ENCODE measurements around the gene PPP1R14D. TPM values are rescaled to one million over a fixed set of nuclear protein-coding genes. Genes with fewer than 3 reads are reported as not detected.

PPP1R14D gene
- total and polyA plus RNA-seq, 4 donors: 22.3 TPM; not detected in 3

DNA sequence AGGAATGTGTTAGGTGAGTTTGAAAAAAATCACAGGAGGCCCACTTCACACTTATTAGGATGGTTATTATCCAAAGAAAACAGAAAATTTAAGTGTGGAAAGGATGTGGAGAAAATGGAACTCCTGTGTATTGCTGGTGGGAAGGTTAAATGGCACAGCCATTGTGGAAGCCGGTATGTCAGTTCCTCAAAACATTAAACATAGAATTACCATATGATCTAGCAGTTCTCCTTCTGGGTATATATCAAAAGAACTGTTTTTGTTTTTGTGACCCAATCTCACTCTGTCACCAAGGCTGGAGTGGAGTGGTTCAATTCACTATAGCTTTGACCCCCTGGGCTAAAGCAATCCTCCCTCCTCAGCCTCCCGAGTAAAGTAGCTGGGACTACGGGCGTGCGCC is 32.0 kb downstream of the PPP1R14D start:
- WGBS, 2 donors: 96 to 98% methylated on average over 5 of the region's 5 CpGs
- H3K36me3 ChIP-seq (ENCODE audit: control insufficient read depth in 1 of 2, insufficient read depth in 2 of 2, low read length in 1 of 2): no peaks in the 10 kb centered on the region
- no peak overlapping the region for H3K27ac ChIP-seq (ENCODE audit: low read depth in 1 of 2, low read length in 2 of 2)
- intact Hi-C loops (cut with DNase I): no loop called here
- DNase-seq: peak in 1 of 2 donors; percentile 27
- no peaks in the 10 kb centered on the region for H3K4me1 ChIP-seq (ENCODE audit: control insufficient read depth in 1 of 2, insufficient read depth in 2 of 2, low read length in 2 of 2)
- H3K9me3 ChIP-seq (ENCODE audit: control insufficient read depth, low read length): no peaks in the 10 kb centered on the region
- ATAC-seq (ENCODE audit: low FRiP score): no peak
- H3K27me3 ChIP-seq (ENCODE audit: control insufficient read depth in 1 of 2, insufficient read depth in 2 of 2, low read length in 1 of 2): no peaks in the 10 kb centered on the region
- no peak overlapping the region for H3K4me3 ChIP-seq (ENCODE audit: low read length in 2 of 2)

DNA sequence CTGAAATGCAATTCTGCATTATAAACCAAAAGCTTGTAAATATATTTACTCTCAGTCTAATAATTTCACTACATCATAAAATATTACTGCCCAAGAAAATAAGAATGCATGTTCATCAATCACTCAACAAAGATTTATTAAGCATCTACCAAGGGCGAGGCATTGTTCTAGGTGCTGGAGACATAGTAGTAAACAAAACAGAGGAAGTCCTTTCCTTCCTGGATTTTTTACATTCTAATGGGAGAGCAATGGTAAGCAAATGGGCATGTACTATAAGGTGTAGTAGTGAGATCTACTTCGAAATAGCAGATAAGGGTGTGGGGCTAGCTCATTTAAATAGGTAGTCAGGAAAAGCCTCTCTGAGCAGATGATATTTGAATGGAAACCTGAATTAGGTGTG is 32.5 kb downstream of the PPP1R14D start:
- H3K4me3 ChIP-seq (ENCODE audit: low read length in 2 of 2): no peak overlapping the region
- no peak for ATAC-seq (ENCODE audit: low FRiP score)
- no peaks in the 10 kb centered on the region for H3K9me3 ChIP-seq (ENCODE audit: control insufficient read depth, low read length)
- H3K4me1 ChIP-seq (ENCODE audit: control insufficient read depth in 1 of 2, insufficient read depth in 2 of 2, low read length in 2 of 2): no peaks in the 10 kb centered on the region
- no peak for DNase-seq
- intact Hi-C loops (cut with DNase I): no loop called here
- no peaks in the 10 kb centered on the region for H3K36me3 ChIP-seq (ENCODE audit: control insufficient read depth in 1 of 2, insufficient read depth in 2 of 2, low read length in 1 of 2)
- H3K27me3 ChIP-seq (ENCODE audit: control insufficient read depth in 1 of 2, insufficient read depth in 2 of 2, low read length in 1 of 2): no peaks in the 10 kb centered on the region
- WGBS, 2 donors: 88 to 89% methylated on average over 2 of the region's 2 CpGs
- H3K27ac ChIP-seq (ENCODE audit: low read depth in 1 of 2, low read length in 2 of 2): no peak overlapping the region

DNA sequence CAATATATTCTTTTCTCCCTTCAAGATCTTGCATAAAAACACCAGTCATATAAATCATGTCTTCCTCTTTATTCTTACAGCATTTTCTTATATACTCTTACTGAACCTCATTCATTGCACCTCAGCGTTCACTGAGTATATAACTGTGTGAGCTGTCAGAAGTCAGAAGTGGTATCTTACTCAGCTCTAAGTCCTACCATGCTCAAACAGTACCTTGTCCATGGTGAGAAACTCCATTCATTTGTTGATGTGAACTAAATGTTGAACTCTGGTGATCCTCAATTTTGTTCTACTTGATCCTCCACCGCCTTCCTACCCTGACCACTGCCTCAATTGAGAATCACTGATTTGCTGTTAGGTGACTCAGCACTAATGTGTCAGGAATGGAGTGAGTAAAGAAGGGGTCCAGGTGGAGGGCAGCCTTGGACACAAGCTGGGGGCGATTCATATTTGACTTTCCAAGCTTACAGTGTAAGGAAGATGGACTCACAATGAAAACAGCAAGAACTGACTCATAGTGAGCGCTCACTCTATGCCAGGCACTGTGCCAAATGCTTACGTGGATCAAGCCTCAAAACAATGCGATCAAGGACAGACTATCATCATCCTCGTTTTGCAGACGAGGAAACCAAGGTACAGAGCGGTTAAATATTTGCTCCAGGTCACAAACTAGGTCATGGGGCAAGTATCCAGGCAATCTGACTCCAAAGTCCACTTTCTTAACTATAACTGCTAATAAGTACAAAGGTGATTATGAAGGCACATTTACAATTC is 35.1 kb downstream of the PPP1R14D start:
- ATAC-seq (ENCODE audit: low FRiP score) (no peak), DNase-seq (peak; percentile 38 to 54)
- intact Hi-C loops (cut with DNase I): no loop called here
- WGBS, 2 donors: 81 to 83% methylated on average over 9 of the region's 9 CpGs
- no peaks in the 10 kb centered on the region for H3K36me3 ChIP-seq (ENCODE audit: control insufficient read depth in 1 of 2, insufficient read depth in 2 of 2, low read length in 1 of 2)
- no peak overlapping the region for H3K27ac ChIP-seq (ENCODE audit: low read depth in 1 of 2, low read length in 2 of 2)
- no peaks in the 10 kb centered on the region for H3K9me3 ChIP-seq (ENCODE audit: control insufficient read depth, low read length)
- no peak overlapping the region for H3K4me3 ChIP-seq (ENCODE audit: low read length in 2 of 2)
- H3K27me3 ChIP-seq (ENCODE audit: control insufficient read depth in 1 of 2, insufficient read depth in 2 of 2, low read length in 1 of 2): no peaks in the 10 kb centered on the region
- no peaks in the 10 kb centered on the region for H3K4me1 ChIP-seq (ENCODE audit: control insufficient read depth in 1 of 2, insufficient read depth in 2 of 2, low read length in 2 of 2)

DNA sequence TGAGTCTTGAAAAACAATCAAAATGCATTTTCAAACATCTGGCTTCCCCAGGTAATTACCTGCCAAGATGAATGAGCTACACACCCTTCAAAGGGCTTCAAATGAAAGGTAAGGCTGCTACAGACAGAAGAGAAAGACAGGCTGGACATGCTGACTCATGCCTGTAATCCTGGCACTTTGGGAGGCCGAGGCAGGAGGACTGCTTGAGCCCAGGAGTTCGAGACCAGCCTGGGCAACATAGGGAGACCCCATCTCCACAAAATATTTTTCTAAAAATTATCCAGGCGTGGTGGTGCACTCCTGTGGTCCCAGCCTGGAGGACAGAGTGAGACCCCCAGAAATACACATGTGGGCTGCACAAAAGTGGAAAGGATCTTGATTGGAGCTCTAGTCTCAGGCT is 36.1 kb downstream of the PPP1R14D start:
- Histone ChIP-seq H3K27ac (ENCODE audit: low read depth in 1 of 2, low read length in 2 of 2) (no peak overlapping the region), H3K27me3 (ENCODE audit: control insufficient read depth in 1 of 2, insufficient read depth in 2 of 2, low read length in 1 of 2) (no peaks in the 10 kb centered on the region), H3K36me3 (ENCODE audit: control insufficient read depth in 1 of 2, insufficient read depth in 2 of 2, low read length in 1 of 2) (no peaks in the 10 kb centered on the region), H3K4me3 (ENCODE audit: low read length in 2 of 2) (no peak overlapping the region), H3K9me3 (ENCODE audit: control insufficient read depth, low read length) (no peaks in the 10 kb centered on the region), H3K4me1 (ENCODE audit: control insufficient read depth in 1 of 2, insufficient read depth in 2 of 2, low read length in 2 of 2) (no peaks in the 10 kb centered on the region)
- intact Hi-C loops (cut with DNase I): no loop called here
- ATAC-seq (ENCODE audit: low FRiP score) (no peak), DNase-seq (peak in 1 of 2 donors; percentile 14)
- WGBS, 2 donors: 92 to 95% methylated on average over 3 of the region's 3 CpGs

DNA sequence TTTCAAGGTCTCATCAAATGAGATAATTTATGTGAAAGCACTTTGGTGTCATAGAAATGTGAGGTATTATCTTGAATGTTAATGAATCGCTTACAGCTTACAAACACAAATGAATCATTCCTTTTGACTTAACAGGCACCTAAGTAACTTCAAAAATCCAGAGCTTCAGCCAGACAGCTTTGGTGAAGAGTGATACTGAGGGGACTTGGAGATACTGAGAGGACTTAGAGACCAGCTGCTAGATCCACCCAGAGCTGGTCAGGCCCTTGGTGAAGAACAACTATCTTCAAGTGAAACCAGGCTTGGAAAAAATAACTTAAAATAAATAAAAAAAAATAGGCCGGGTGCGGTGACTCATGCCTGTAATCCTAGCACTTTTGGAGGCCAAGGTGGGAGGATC is 37.8 kb downstream of the PPP1R14D start:
- no peaks in the 10 kb centered on the region for H3K36me3 ChIP-seq (ENCODE audit: control insufficient read depth in 1 of 2, insufficient read depth in 2 of 2, low read length in 1 of 2)
- ATAC-seq (ENCODE audit: low FRiP score) (no peak), DNase-seq (peak; percentile 14 to 37)
- 53 to 57% methylated on average over 3 of the region's 3 CpGs for WGBS, 2 donors
- H3K4me1 ChIP-seq (ENCODE audit: control insufficient read depth in 1 of 2, insufficient read depth in 2 of 2, low read length in 2 of 2): no peaks in the 10 kb centered on the region
- intact Hi-C loops (cut with DNase I): no loop called here
- no peak overlapping the region for H3K27ac ChIP-seq (ENCODE audit: low read depth in 1 of 2, low read length in 2 of 2)
- H3K27me3 ChIP-seq (ENCODE audit: control insufficient read depth in 1 of 2, insufficient read depth in 2 of 2, low read length in 1 of 2): no peaks in the 10 kb centered on the region
- H3K4me3 ChIP-seq (ENCODE audit: low read length in 2 of 2): no peak overlapping the region
- H3K9me3 ChIP-seq (ENCODE audit: control insufficient read depth, low read length): no peaks in the 10 kb centered on the region

DNA sequence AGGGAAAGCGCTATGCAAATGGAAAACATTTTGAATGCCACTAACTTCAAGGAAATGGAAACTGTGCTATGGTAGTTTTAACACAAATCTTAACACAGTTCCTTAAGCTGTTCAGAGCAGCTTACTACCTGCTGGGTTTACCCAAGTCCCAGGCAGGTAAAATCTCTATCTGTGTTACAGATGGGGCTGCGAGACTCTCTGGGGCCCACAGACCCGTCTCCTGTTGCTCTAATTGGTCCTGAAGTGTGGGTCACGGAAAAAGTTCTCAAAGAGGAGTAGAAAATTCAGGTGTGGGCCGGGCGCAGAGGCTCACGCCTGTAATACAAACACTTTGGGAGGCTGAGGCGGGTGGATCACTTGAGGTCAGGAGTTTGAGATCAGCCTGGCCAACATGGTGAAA is 38.5 kb downstream of the PPP1R14D start:
- WGBS, 2 donors: 96 to 98% methylated on average over 8 of the region's 8 CpGs
- Histone ChIP-seq H3K9me3 (ENCODE audit: control insufficient read depth, low read length) (no peaks in the 10 kb centered on the region), H3K27me3 (ENCODE audit: control insufficient read depth in 1 of 2, insufficient read depth in 2 of 2, low read length in 1 of 2) (no peaks in the 10 kb centered on the region), H3K4me3 (ENCODE audit: low read length in 2 of 2) (no peak overlapping the region), H3K36me3 (ENCODE audit: control insufficient read depth in 1 of 2, insufficient read depth in 2 of 2, low read length in 1 of 2) (no peaks in the 10 kb centered on the region), H3K27ac (ENCODE audit: low read depth in 1 of 2, low read length in 2 of 2) (no peak overlapping the region), H3K4me1 (ENCODE audit: control insufficient read depth in 1 of 2, insufficient read depth in 2 of 2, low read length in 2 of 2) (no peaks in the 10 kb centered on the region)
- intact Hi-C loops (cut with DNase I): no loop called here
- no peak for ATAC-seq (ENCODE audit: low FRiP score)
- DNase-seq: peak; percentile 12 to 49

DNA sequence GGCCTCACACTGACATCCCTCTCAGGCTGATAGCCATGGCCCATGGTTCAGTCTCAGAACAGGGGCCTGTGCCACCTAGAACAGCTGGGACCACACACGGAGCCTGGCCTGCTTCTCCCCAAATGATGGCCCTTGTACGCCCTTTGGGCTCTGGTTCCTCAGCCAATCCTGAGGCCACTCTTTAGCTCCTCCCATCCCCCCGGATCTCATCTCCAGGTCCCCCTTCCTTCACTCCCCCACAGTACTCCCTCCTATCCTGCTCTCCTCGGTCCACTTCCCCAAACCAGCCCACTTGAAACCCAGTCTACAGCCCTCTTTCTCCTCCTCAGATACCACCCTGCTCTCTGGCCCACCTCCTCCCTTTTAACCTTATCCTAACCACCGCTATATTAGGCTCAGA is 39.4 kb downstream of the PPP1R14D start:
- Histone ChIP-seq H3K27ac (ENCODE audit: low read depth in 1 of 2, low read length in 2 of 2) (no peak overlapping the region), H3K4me1 (ENCODE audit: control insufficient read depth in 1 of 2, insufficient read depth in 2 of 2, low read length in 2 of 2) (no peaks in the 10 kb centered on the region), H3K9me3 (ENCODE audit: control insufficient read depth, low read length) (no peaks in the 10 kb centered on the region), H3K36me3 (ENCODE audit: control insufficient read depth in 1 of 2, insufficient read depth in 2 of 2, low read length in 1 of 2) (no peaks in the 10 kb centered on the region), H3K4me3 (ENCODE audit: low read length in 2 of 2) (no peak overlapping the region), H3K27me3 (ENCODE audit: control insufficient read depth in 1 of 2, insufficient read depth in 2 of 2, low read length in 1 of 2) (no peaks in the 10 kb centered on the region)
- WGBS, 2 donors: 87 to 92% methylated on average over 5 of the region's 5 CpGs
- peak; percentile 26 for ATAC-seq (ENCODE audit: low FRiP score)
- intact Hi-C loops (cut with DNase I): no loop called here
- DNase-seq: peak; percentile 12 to 48

DNA sequence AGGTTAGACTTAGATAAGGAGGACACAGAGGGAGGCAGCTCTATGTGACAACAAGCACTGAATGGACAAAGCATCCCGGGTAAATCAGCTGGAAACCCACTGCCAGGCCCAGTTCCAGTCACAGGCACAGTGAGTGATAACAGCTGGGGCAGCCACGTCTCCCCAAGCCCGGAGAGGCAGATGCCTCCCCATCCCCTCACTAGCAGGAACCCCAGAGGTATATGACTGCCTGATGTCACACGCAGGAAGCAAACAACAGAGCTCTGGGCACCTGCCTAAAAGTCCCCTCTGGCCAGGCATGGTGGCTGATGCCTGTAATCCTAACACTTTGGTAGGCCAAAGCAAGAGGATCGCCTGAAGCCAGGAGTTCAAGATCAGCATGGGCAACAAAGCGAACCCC is 40.5 kb downstream of the PPP1R14D start:
- ATAC-seq (ENCODE audit: low FRiP score) (no peak), DNase-seq (peak; percentile 21 to 55)
- WGBS, 2 donors: 66 to 72% methylated on average over 6 of the region's 6 CpGs
- no peaks in the 10 kb centered on the region for H3K27me3 ChIP-seq (ENCODE audit: control insufficient read depth in 1 of 2, insufficient read depth in 2 of 2, low read length in 1 of 2)
- no peaks in the 10 kb centered on the region for H3K4me1 ChIP-seq (ENCODE audit: control insufficient read depth in 1 of 2, insufficient read depth in 2 of 2, low read length in 2 of 2)
- no peak overlapping the region for H3K4me3 ChIP-seq (ENCODE audit: low read length in 2 of 2)
- intact Hi-C loops (cut with DNase I): no loop called here
- no peaks in the 10 kb centered on the region for H3K36me3 ChIP-seq (ENCODE audit: control insufficient read depth in 1 of 2, insufficient read depth in 2 of 2, low read length in 1 of 2)
- no peak overlapping the region for H3K27ac ChIP-seq (ENCODE audit: low read depth in 1 of 2, low read length in 2 of 2)
- no peaks in the 10 kb centered on the region for H3K9me3 ChIP-seq (ENCODE audit: control insufficient read depth, low read length)

DNA sequence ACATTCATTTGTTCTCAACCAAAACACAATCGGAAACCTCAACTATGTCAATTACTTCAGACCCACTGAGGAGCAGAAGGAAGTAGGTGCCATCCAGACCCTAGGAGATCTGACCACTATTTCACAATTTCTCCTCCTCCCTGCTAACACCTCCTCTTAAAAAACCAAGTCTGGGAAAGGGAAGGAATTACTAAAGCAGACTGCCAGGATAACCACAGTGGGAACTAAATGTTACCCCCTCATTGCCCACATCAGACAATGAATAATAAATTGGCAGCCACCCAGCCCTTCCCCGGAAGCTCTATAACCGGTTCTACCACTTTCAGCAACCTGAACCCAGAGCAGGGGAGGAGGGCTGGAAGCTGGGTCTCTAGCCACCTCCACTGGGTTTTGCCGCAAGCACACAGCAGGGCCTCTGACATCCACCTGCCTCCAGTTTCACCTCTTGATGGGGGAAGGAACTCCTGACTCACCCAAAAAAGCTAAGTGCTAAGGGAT is 41.1 kb downstream of the PPP1R14D start:
- DNase-seq (peak; percentile 49 to 70), ATAC-seq (ENCODE audit: low FRiP score) (no peak)
- H3K27ac ChIP-seq (ENCODE audit: low read depth in 1 of 2, low read length in 2 of 2): no peak overlapping the region
- H3K9me3 ChIP-seq (ENCODE audit: control insufficient read depth, low read length): no peaks in the 10 kb centered on the region
- no peaks in the 10 kb centered on the region for H3K4me1 ChIP-seq (ENCODE audit: control insufficient read depth in 1 of 2, insufficient read depth in 2 of 2, low read length in 2 of 2)
- H3K27me3 ChIP-seq (ENCODE audit: control insufficient read depth in 1 of 2, insufficient read depth in 2 of 2, low read length in 1 of 2): no peaks in the 10 kb centered on the region
- whole genome bisulfite sequencing, 2 donors: 30 to 31% methylated on average over 4 of the region's 4 CpGs
- intact Hi-C loops (cut with DNase I): no loop called here
- no peaks in the 10 kb centered on the region for H3K36me3 ChIP-seq (ENCODE audit: control insufficient read depth in 1 of 2, insufficient read depth in 2 of 2, low read length in 1 of 2)
- H3K4me3 ChIP-seq (ENCODE audit: low read length in 2 of 2): no peak overlapping the region

Data from aorta (tissue), 5 donors.